ENCODE measurements around the gene EFNA4. TPM values are rescaled to one million over a fixed set of nuclear protein-coding genes. Genes with fewer than 3 reads are reported as not detected.

Gene EFNA4
- total RNA-seq, 1 experiment from 2014 or later: 11.8 TPM

GRCh38 chr1:155051342-155051776 is 12.2 kb upstream of the EFNA4 start:
- H3K9ac ChIP-seq (ENCODE audit: extremely low read depth, insufficient read length, low read length): peak overlapping the region; percentile 4
- H3K27ac Mint-ChIP-seq: no peak overlapping the region
- H2AK5ac ChIP-seq (ENCODE audit: insufficient read length, low read length): no peak overlapping the region
- no peak for TF ChIP-seq CTCF (conservative IDR thresholded peaks at IDR 0.05)
- peaks cover 4% of the 10 kb centered on the region; the same call in 1 of the 2 replicates for H3K27me3 ChIP-seq (ENCODE audit: insufficient read depth, low read length)
- H3K4me3 Mint-ChIP-seq: peak overlapping the region; percentile 64 to 83
- peak overlapping the region; percentile 67 for H3K4me2 ChIP-seq (ENCODE audit: insufficient read depth, insufficient read length, low read length)
- H3K27me3 Mint-ChIP-seq (ENCODE audit: low read depth): peaks cover 19% of the 10 kb centered on the region
- peaks cover 5 to 9% (median 7%) of the 10 kb centered on the region in 3 experiments; a peak in 5 of 7 replicates for H3K36me3 Mint-ChIP-seq (ENCODE audit: insufficient read depth in 1 of 3, low read depth in 3 of 3)
- H4K8ac ChIP-seq (replicated peaks; ENCODE audit: insufficient read length, low read depth, low read length): no peak overlapping the region
- H3K9me3 ChIP-seq (ENCODE audit: control insufficient read depth, low read depth, low read length): no peaks in the 10 kb centered on the region
- no peak overlapping the region for H3K4ac ChIP-seq (ENCODE audit: low read depth, low read length)
- no peak overlapping the region for H2BK5ac ChIP-seq (ENCODE audit: insufficient read length, low read length)
- H3K56ac ChIP-seq (ENCODE audit: insufficient read length, low read depth, low read length): no peak overlapping the region
- H3K79me2 ChIP-seq (ENCODE audit: insufficient read depth, low read length): no peaks in the 10 kb centered on the region
- peaks cover 23 to 39% of the 10 kb centered on the region in 2 experiments for H3K4me1 Mint-ChIP-seq
- no peak overlapping the region for H4K5ac ChIP-seq (ENCODE audit: insufficient read length, low read depth, low read length)
- H3K14ac ChIP-seq (ENCODE audit: insufficient read depth, low read length): no peak overlapping the region
- H2BK120ac ChIP-seq (ENCODE audit: low read depth, low read length, poor library complexity, severe bottlenecking): no peak overlapping the region
- H3K79me1 ChIP-seq (ENCODE audit: insufficient read depth, low read depth, low read length, poor library complexity, severe bottlenecking): no peaks in the 10 kb centered on the region
- H4K91ac ChIP-seq (ENCODE audit: insufficient read length, low read depth, low read length): no peak overlapping the region
- no peak overlapping the region for H3T11ph ChIP-seq (ENCODE audit: low read length)
- no peak overlapping the region for H3K23ac ChIP-seq (ENCODE audit: insufficient read length, low read depth, low read length)
- H4K20me1 ChIP-seq (ENCODE audit: control insufficient read depth, insufficient read depth, insufficient read length): no peaks in the 10 kb centered on the region
- DNase-seq: no peak
- no peak overlapping the region for H2BK15ac ChIP-seq (ENCODE audit: low read depth, low read length)
- H3K4me1 ChIP-seq (ENCODE audit: insufficient read depth, low read length): no peaks in the 10 kb centered on the region; the same call in 1 of the 2 replicates
- no peaks in the 10 kb centered on the region for H3K9me3 Mint-ChIP-seq
- H3K23me2 ChIP-seq (ENCODE audit: insufficient read length, low read depth, low read length, poor library complexity, severe bottlenecking): peaks cover 16% of the 10 kb centered on the region
- no peak overlapping the region for H3K18ac ChIP-seq (ENCODE audit: insufficient read length, low read depth, low read length)
- no peak overlapping the region for H3K27ac ChIP-seq (ENCODE audit: insufficient read length, low read depth, low read length)
- H2BK12ac ChIP-seq (ENCODE audit: insufficient read length, low read depth, low read length): no peak overlapping the region
- no CpG with 5 or more reads among the region's 31 CpGs for WGBS (ENCODE audit: extremely low coverage, insufficient read length, low lambda C conversion rate)
- H2BK20ac ChIP-seq (ENCODE audit: low read depth, low read length, poor library complexity, severe bottlenecking): no peak overlapping the region
- H2AFZ ChIP-seq (ENCODE audit: low read length): no peak overlapping the region

Measured in H9 (cell line).